Astrocyte (in vitro differentiated cells and primary cell): Measurements from ENCODE around the gene ALCAM.

Experiments
- EZH2 ChIP-seq: IDR thresholded peaks from 2 replicates; pipeline ENCODE4 v1.6.1; 2012; ENCODE audit warnings: mild to moderate bottlenecking, low read length, inconsistent platforms; ENCODE audit not compliant: insufficient read depth
- TF ChIP-seq, protein P1 (sequence below): IDR thresholded peaks from 2 replicates; pipeline ENCODE4 v1.5.1; 2011; ENCODE audit warnings: low read depth, mild to moderate bottlenecking, inconsistent platforms, low read length, moderate library complexity; ENCODE audit not compliant: insufficient read depth

DNA sequence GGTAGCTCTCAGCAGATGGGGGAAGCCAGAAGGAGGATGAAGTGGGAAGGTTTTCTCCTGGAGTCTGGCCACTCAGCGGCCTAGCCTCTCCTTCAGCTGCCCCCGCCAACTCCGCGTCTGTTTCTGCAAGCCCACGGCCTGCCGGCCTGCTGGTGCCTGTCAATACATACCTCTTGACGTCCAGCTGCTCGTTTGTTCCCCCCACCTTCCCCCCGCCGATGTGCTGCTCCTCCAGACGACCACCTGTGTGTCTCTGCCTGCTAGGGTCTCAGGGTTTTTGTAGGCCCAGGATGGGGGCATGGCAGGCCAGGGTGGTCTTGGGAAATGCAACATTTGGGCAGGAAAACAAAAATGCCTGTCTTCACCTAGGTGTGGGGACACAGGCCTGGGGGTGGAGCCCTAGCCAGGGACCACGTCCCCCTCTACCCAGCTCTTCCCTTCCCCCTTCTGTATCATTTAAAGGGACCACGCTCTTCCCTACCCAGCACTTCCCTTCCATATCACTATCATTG is 137.8 kb downstream of the ALCAM start:
- TF ChIP-seq, protein P1, sequence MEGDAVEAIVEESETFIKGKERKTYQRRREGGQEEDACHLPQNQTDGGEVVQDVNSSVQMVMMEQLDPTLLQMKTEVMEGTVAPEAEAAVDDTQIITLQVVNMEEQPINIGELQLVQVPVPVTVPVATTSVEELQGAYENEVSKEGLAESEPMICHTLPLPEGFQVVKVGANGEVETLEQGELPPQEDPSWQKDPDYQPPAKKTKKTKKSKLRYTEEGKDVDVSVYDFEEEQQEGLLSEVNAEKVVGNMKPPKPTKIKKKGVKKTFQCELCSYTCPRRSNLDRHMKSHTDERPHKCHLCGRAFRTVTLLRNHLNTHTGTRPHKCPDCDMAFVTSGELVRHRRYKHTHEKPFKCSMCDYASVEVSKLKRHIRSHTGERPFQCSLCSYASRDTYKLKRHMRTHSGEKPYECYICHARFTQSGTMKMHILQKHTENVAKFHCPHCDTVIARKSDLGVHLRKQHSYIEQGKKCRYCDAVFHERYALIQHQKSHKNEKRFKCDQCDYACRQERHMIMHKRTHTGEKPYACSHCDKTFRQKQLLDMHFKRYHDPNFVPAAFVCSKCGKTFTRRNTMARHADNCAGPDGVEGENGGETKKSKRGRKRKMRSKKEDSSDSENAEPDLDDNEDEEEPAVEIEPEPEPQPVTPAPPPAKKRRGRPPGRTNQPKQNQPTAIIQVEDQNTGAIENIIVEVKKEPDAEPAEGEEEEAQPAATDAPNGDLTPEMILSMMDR = no peak
- no peak for TF ChIP-seq EZH2
